Kidney (tissue), 14 donors: Measurements from ENCODE around the gene PEAK3. TPM values are rescaled to one million over a fixed set of nuclear protein-coding genes. Genes with fewer than 3 reads are reported as not detected.
A peak's percentile ranks its signal among the peaks of the same experiment; 100 is the strongest.

ENCODE experiments used
- DNase-seq, 5 donors: peaks; one replicate each; pipeline ENCODE4 v3.0.0-alpha.2; 2013 to 2020
- FAIRE-seq: peaks from 2 replicates; lab custom pipeline; 2012; peaks lifted over from hg19 to GRCh38; lab: Jason Lieb, UNC
- H3K27ac ChIP-seq, 2 donors: one replicate each; pipeline ENCODE4 v1.7.0; 2013; ENCODE audit warnings: low read depth in 2 of 2, low read length in 2 of 2, inconsistent platforms in 1 of 2
- H3K27me3 ChIP-seq: one replicate; pipeline ENCODE4 v1.7.1; 2013; ENCODE audit warnings: low read length, inconsistent platforms; ENCODE audit not compliant: control insufficient read depth, insufficient read depth
- H3K36me3 ChIP-seq, 3 donors: one replicate each; pipeline versions ENCODE4 v1.7.0 to v1.7.1; 2013; ENCODE audit warnings: low read length in 3 of 3, control low read depth in 1 of 3, inconsistent platforms in 1 of 3; ENCODE audit not compliant: insufficient read depth in 3 of 3, control insufficient read depth in 2 of 3
- H3K4me1 ChIP-seq, 3 donors: one replicate each; pipeline versions ENCODE4 v1.7.0 to v1.7.1; 2013; ENCODE audit warnings: low read length in 3 of 3, inconsistent platforms in 1 of 3, low read depth in 1 of 3; ENCODE audit not compliant: control insufficient read depth in 2 of 3, insufficient read depth in 2 of 3
- H3K4me3 ChIP-seq, 3 donors: one replicate each; pipeline versions ENCODE4 v1.7.0 to v1.8.1; 2013; ENCODE audit warnings: low read length in 3 of 3, control low read depth in 1 of 3, inconsistent platforms in 1 of 3
- H3K9ac ChIP-seq, 3 donors: one replicate each; pipeline versions ENCODE4 v1.7.0 to v1.7.1; 2013; ENCODE audit warnings: low read length in 3 of 3, control low read depth in 1 of 3, inconsistent platforms in 1 of 3
- H3K9me3 ChIP-seq, 3 donors: one replicate each; pipeline versions ENCODE4 v1.7.0 to v1.7.1; 2013; ENCODE audit warnings: low read length in 3 of 3, control low read depth in 1 of 3, inconsistent platforms in 1 of 3; ENCODE audit not compliant: control insufficient read depth in 2 of 3, insufficient read depth in 1 of 3
- intact Hi-C: fragments of 100-400 bp; cut with DNase I; formaldehyde crosslinking; loops from one replicate; pipeline ENCODE4 v1.11.1; 2022
- polyA plus RNA-seq: library from polyadenylated mRNA; stranded (reverse); fragments of 350-450 nt; fragmentation: Illumina TruSeq; extraction: RNeasy Lipid Tissue Mini Kit (QIAGEN cat#74804); gene quantifications from one replicate; pipeline ENCODE4 v1.2.3, GENCODE V29; 2014; ENCODE audit warnings: low read depth, low replicate concordance; ENCODE audit not compliant: insufficient read depth
- total RNA-seq: library from RNA; stranded (reverse); fragmentation: NEBNext Ultra II Directional; extraction: Animal tissue kit (Norgen Biotek cat#: 25700); gene quantifications from one replicate; pipeline ENCODE4 v1.2.1, GENCODE V29; 2021
- TF ChIP-seq, protein P1 (sequence below): IDR thresholded peaks from 3 replicates; pipeline ENCODE4 v1.5.1; 2012; ENCODE audit warnings: mild to moderate bottlenecking, moderate library complexity, borderline replicate concordance; ENCODE audit not compliant: insufficient read depth; ENCODE audit errors: extremely low read depth
- donor health status: control.
- donor health status: control.
- donor health status: control.
- donor health status: control.
- donor health status: control.
- donor health status: DM: yes; HTN: yes; CAD: no.
- donor health status: Normal renal cell carcinoma (clear cell type).

PEAK3 gene
- total and polyA plus RNA-seq, 2 donors from 2014 or later, result 2.1 TPM; not detected in 1

DNA sequence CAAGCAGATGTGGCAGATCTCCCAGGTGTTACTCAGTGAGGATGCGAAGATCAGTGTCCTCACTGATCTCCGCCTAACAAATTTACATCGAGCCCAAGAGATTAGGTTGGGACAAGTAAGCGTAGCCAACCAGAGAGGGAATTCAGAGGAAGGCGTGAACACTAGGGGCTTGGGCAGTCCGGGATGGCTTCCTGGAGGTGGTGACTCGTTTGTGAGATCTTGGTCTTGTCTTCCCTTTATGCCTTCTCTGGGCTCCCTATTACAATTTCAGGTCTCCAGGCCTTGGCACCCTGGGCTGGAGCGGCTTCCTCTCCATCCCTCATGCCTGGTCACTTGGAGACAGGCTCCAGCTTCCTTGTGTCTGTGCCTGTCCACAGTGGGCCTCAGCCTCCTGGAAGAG is 39.2 kb downstream of the PEAK3 start:
- H3K27me3 ChIP-seq, result no peaks in the 10 kb centered on the region
- H3K27ac ChIP-seq, result no peak overlapping the region
- FAIRE-seq (no peak), DNase-seq (no peak)
- no peaks in the 10 kb centered on the region for H3K9me3 ChIP-seq
- no peak overlapping the region for H3K9ac ChIP-seq
- peaks cover 0 to 34% (median 33%) of the 10 kb centered on the region in 3 donors for H3K4me1 ChIP-seq
- TF ChIP-seq, protein P1, sequence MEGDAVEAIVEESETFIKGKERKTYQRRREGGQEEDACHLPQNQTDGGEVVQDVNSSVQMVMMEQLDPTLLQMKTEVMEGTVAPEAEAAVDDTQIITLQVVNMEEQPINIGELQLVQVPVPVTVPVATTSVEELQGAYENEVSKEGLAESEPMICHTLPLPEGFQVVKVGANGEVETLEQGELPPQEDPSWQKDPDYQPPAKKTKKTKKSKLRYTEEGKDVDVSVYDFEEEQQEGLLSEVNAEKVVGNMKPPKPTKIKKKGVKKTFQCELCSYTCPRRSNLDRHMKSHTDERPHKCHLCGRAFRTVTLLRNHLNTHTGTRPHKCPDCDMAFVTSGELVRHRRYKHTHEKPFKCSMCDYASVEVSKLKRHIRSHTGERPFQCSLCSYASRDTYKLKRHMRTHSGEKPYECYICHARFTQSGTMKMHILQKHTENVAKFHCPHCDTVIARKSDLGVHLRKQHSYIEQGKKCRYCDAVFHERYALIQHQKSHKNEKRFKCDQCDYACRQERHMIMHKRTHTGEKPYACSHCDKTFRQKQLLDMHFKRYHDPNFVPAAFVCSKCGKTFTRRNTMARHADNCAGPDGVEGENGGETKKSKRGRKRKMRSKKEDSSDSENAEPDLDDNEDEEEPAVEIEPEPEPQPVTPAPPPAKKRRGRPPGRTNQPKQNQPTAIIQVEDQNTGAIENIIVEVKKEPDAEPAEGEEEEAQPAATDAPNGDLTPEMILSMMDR, result no peak
- intact Hi-C loops, result no loop called here
- peaks cover 0 to 40% (median 10%) of the 10 kb centered on the region in 3 donors for H3K36me3 ChIP-seq
- no peak overlapping the region for H3K4me3 ChIP-seq

DNA sequence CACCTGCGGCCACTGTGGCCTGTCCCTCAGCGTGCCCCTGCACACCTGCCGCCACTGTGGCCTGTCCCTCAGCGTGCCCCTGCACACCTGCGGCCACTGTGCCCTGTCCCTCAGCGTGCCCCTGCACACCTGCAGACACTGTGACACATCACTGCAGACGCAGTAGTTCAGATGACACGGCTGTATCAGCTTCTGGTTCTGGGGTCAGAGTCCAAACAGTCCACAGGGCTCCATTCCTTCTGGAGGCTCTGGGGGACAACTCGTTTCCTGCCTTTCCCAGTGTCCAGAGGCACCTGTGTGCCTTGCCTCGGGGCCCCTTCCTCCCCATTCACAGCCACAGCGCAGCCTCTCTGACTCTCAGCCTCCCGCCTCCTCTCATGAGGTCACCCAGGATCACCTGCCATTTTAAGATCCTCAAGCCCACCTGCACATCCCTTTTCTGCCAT is 39.9 kb downstream of the PEAK3 start:
- no peaks in the 10 kb centered on the region for H3K27me3 ChIP-seq
- TF ChIP-seq, protein P1, result no peak
- no peak overlapping the region for H3K27ac ChIP-seq
- no peak overlapping the region for H3K9ac ChIP-seq
- no peak overlapping the region for H3K4me3 ChIP-seq
- intact Hi-C loops, result no loop called here
- peaks cover 2 to 41% (median 33%) of the 10 kb centered on the region in 3 donors for H3K4me1 ChIP-seq
- no peak for FAIRE-seq
- peak in 1 of 5 donors; percentile 69 for DNase-seq
- no peaks in the 10 kb centered on the region for H3K9me3 ChIP-seq
- peaks cover 0 to 36% (median 10%) of the 10 kb centered on the region in 3 donors for H3K36me3 ChIP-seq

DNA sequence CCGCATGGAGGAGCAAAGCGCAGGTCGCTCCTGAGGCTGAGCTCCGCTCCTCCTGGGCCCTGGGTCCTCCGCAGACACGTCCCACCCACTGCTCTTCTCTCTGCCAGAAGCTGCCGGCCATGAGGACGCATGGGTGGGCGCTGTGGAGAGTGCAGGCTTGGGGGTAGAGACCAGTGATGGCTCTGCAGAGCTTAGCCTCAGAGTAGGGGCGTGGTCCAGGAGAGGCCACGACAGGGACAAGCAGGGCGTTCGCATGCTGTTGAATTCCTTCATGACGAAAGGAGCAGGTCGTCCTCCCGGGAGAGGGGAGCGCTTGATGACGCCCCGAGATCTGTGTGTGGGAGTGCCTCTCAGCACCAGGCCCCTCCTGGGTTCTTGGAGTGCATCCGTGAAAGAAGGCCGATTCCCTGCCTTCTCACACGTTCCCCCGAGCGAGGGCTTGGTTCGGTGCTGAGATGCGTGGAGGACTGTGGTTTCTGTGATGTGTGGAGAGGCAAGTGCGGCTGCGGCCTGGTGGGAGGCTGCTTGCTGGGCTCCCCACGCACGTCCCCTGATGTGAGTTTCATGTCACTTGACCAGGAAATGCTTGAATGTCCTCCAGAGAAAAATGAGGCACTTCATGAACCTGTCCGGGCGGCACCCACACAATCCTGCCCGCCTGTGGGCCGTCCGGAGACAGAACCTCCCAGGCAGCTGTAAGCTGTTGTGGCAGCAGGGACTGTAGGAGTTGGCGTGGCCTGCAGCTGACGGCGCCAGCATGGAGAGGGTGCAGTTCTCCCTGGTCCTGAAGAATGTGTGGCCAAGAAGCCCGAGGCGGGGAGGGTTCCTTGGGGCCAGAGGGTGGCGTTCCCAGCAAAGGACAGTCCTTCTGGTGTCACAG is 40.9 kb downstream of the PEAK3 start:
- peaks cover 0 to 28% (median 10%) of the 10 kb centered on the region in 3 donors for H3K36me3 ChIP-seq
- H3K4me1 ChIP-seq, result peaks cover 2 to 41% (median 33%) of the 10 kb centered on the region in 3 donors
- DNase-seq (peak in 1 of 5 donors; percentile 66), FAIRE-seq (no peak)
- H3K27me3 ChIP-seq, result no peaks in the 10 kb centered on the region
- H3K4me3 ChIP-seq, result no peak overlapping the region
- peak overlapping the region in 1 of 3 donors; percentile 53 for H3K9ac ChIP-seq
- H3K9me3 ChIP-seq, result no peaks in the 10 kb centered on the region
- peak overlapping the region in 1 of 2 donors; percentile 32 for H3K27ac ChIP-seq
- TF ChIP-seq, protein P1, result no peak
- intact Hi-C loops, result no loop called here
